GM12801 (cell line): ENCODE measurements around the gene RAB1A.

ENCODE experiments used
- CTCF ChIP-seq: IDR thresholded peaks from one replicate; pipeline ENCODE4 v1.5.1; 2011; ENCODE audit warnings: control low read depth; ENCODE audit not compliant: insufficient read length; ENCODE audit errors: extremely low read depth

RAB1A gene

GRCh38 chr2:65164426-65164891 is 34.6 kb upstream of the RAB1A start:
- TF ChIP-seq CTCF = no peak

DNA sequence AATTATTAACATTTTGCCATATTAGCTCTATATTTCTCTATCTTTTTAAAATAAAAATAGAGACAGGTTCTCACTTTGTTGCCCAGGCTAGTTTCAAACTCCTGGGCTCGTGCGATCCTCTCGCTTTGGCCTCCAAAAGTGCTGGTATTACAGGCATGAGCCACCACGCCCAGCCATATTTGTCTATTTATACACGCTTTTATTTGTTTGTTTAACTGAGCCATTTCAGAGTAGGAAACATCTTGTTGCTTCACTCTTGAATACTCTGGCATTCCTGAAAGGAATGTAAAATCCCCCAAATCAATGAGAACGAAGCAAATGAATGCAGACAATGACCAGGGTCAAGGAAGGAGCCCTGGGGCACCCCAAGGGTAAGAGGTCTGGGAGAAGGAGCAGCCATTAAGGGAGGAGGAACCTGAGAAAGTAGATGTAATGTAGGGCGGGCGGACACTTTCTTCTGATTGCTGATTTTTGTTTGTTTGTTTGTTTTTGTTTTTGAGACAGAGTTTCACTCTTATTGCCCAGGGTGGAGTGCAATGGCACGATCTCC is 31.7 kb upstream of the RAB1A start:
- no peak for TF ChIP-seq CTCF

DNA sequence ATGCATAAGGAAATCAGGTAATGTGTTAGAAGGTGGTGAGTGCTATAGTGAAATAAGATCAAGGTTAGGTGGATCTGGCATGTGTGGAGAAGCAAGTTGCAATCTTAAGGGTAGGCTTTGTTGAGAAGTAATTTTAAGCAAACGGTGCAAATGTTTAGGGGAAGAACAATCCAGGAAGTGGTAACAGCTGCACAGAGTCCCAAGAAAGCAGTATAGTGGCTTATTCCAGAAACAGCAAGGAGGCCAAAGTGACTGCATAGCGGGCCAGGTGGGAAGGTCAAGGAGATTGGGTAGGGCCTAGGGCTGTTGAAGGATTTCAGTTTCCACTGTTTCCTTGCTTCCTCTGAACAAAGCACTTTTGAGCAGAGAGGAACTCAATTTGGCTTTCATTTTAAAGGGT is 30.0 kb upstream of the RAB1A start:
- no peak for TF ChIP-seq CTCF

- no peak for TF ChIP-seq CTCF
These were observed 29.4 kb upstream of the RAB1A start for GRCh38 chr2:65159261-65159660.

- no peak for TF ChIP-seq CTCF
These were observed 28.7 kb upstream of the RAB1A start for GRCh38 chr2:65158557-65158956.

DNA sequence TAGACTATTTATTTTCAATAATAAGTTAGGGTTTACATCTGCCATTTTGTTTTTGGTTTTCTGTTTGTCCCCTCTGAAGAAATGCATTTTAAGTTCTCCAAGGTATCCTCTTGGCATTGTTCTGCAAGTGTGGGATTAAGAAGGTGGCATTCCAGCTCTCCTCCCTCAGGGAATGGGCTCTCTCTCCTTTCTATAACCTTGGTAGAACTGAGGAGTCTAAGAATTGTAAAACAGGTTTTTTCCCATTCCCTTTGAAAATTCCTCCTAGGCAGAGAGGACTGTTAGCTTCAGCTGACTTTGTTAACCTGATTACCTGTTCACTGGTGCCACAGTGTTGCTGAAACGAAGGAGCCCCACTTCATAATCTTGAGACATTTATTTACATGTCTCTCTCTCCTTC is 26.1 kb upstream of the RAB1A start:
- TF ChIP-seq CTCF = no peak

GRCh38 chr2:65153515-65153914 is 23.6 kb upstream of the RAB1A start:
- TF ChIP-seq CTCF = no peak
